ENCODE data around the gene FAM240A.
"Not testable (repeated sequence)": the region's sequence is repeated elsewhere in the genome, so short reads cannot be mapped to it uniquely, and the experiment has no call there.

The FAM240A gene

GRCh38 chr3:46587268-46587667, 25.1 kb upstream of the FAM240A start:
- not testable (repeated sequence) for DNase-seq

GRCh38 chr3:46593274-46593862, 19.0 kb upstream of the FAM240A start:
- DNase-seq: no peak

GRCh38 chr3:46593979-46594378, 18.3 kb upstream of the FAM240A start:
- DNase-seq: no peak

GRCh38 chr3:46594723-46595122, 17.6 kb upstream of the FAM240A start:
- DNase-seq: no peak

GRCh38 chr3:46595819-46596314, 16.5 kb upstream of the FAM240A start:
- no peak for DNase-seq

- DNase-seq: no peak
These were observed 12.7 kb upstream of the FAM240A start for GRCh38 chr3:46599590-46599989.

GRCh38 chr3:46603446-46604046, 8.8 kb upstream of the FAM240A start:
- DNase-seq: no peak

GRCh38 chr3:46604127-46604526, 8.2 kb upstream of the FAM240A start:
- no peak for DNase-seq

GRCh38 chr3:46607603-46608028, 4.7 kb upstream of the FAM240A start:
- DNase-seq: no peak

- DNase-seq: no peak
These were observed 3.1 kb upstream of the FAM240A start for GRCh38 chr3:46609212-46609721.

GRCh38 chr3:46609944-46610722, 2.2 kb upstream of the FAM240A start:
- no peak for DNase-seq

- DNase-seq: no peak
These were observed 1.1 kb downstream of the FAM240A start for GRCh38 chr3:46613313-46614005.

- DNase-seq: no peak
These were observed 2.1 kb downstream of the FAM240A start for GRCh38 chr3:46614431-46614830.

- no peak for DNase-seq
These were observed 2.9 kb downstream of the FAM240A start for GRCh38 chr3:46615050-46615775.

- no peak for DNase-seq
These were observed 3.7 kb downstream of the FAM240A start for GRCh38 chr3:46615976-46616375.

- no peak for DNase-seq
These were observed 5.6 kb downstream of the FAM240A start for GRCh38 chr3:46617941-46618340.

GRCh38 chr3:46619845-46620778, 7.8 kb downstream of the FAM240A start:
- no peak for DNase-seq

- DNase-seq: no peak
These were observed 12.2 kb downstream of the FAM240A start for GRCh38 chr3:46624533-46624932.

- DNase-seq: no peak
These were observed 12.7 kb downstream of the FAM240A start for GRCh38 chr3:46624975-46625490.

- DNase-seq: no peak
These were observed 13.7 kb downstream of the FAM240A start for GRCh38 chr3:46626039-46626438.

- DNase-seq: no peak
These were observed 14.8 kb downstream of the FAM240A start for GRCh38 chr3:46627078-46627477.

Measured in fibroblast of skin of scalp (primary cell).